GM18870 (cell line): ENCODE measurements around the gene CASP1.
"Not testable (repeated sequence)": the region's sequence is repeated elsewhere in the genome, so short reads cannot be mapped to it uniquely, and the experiment has no call there.

ENCODE experiments used
- ATAC-seq: cut with Tn5 transposase; IDR thresholded peaks from one replicate; pipeline ENCODE4 v1.9.1; 2021; ENCODE audit warnings: moderate library complexity; ENCODE audit not compliant: unreplicated experiment

CASP1 gene

GRCh38 chr11:105034813-105035620, at the start of gene CASP1:
CASP1 (minus strand) TSS chr11:105035144; CDS start chr11:105035113, 31 bp downstream.
- peak; percentile 95 for ATAC-seq

- ATAC-seq, result no peak
These were observed 46.6 kb upstream of the CASP1 start for GRCh38 chr11:105081412-105082150.

GRCh38 chr11:105080171-105080906, 45.4 kb upstream of the CASP1 start:
- ATAC-seq, result not testable (repeated sequence)

- ATAC-seq, result no peak
These were observed 43.3 kb upstream of the CASP1 start for GRCh38 chr11:105078283-105078682.

- ATAC-seq, result not testable (repeated sequence)
These were observed 42.3 kb upstream of the CASP1 start for GRCh38 chr11:105077141-105077790.

GRCh38 chr11:105074166-105074530, 39.2 kb upstream of the CASP1 start:
- ATAC-seq, result no peak

GRCh38 chr11:105073456-105074165, 38.7 kb upstream of the CASP1 start:
- no peak for ATAC-seq

- not testable (repeated sequence) for ATAC-seq
These were observed 37.1 kb upstream of the CASP1 start for GRCh38 chr11:105072080-105072479.

- no peak for ATAC-seq
These were observed 36.3 kb upstream of the CASP1 start for GRCh38 chr11:105071089-105071732.

GRCh38 chr11:105070306-105070705, 35.4 kb upstream of the CASP1 start:
- no peak for ATAC-seq

GRCh38 chr11:105069749-105070148, 34.8 kb upstream of the CASP1 start:
- not testable (repeated sequence) for ATAC-seq

- not testable (repeated sequence) for ATAC-seq
These were observed 28.4 kb upstream of the CASP1 start for GRCh38 chr11:105063245-105063941.

GRCh38 chr11:105057432-105057831, 22.5 kb upstream of the CASP1 start:
- no peak for ATAC-seq

- ATAC-seq, result no peak
These were observed 21.5 kb upstream of the CASP1 start for GRCh38 chr11:105056446-105056845.

- no peak for ATAC-seq
These were observed 20.0 kb upstream of the CASP1 start for GRCh38 chr11:105054723-105055493.

- no peak for ATAC-seq
These were observed 17.5 kb upstream of the CASP1 start for GRCh38 chr11:105052487-105052886.

- ATAC-seq, result no peak
These were observed 16.6 kb upstream of the CASP1 start for GRCh38 chr11:105051559-105051958.

- no peak for ATAC-seq
These were observed 14.5 kb upstream of the CASP1 start for GRCh38 chr11:105049481-105049880.
